HG02571 (cell line): Measurements from ENCODE around the gene RPL35.
A peak's percentile ranks its signal among the peaks of the same experiment; 100 is the strongest.
"Not testable (repeated sequence)": the region's sequence is repeated elsewhere in the genome, so short reads cannot be mapped to it uniquely, and the experiment has no call there.

Source experiments
- ATAC-seq: cut with Tn5 transposase; IDR thresholded peaks from one replicate; pipeline ENCODE4 v1.9.1; 2021; ENCODE audit warnings: mild to moderate bottlenecking, moderate library complexity; ENCODE audit not compliant: unreplicated experiment

The RPL35 gene

DNA sequence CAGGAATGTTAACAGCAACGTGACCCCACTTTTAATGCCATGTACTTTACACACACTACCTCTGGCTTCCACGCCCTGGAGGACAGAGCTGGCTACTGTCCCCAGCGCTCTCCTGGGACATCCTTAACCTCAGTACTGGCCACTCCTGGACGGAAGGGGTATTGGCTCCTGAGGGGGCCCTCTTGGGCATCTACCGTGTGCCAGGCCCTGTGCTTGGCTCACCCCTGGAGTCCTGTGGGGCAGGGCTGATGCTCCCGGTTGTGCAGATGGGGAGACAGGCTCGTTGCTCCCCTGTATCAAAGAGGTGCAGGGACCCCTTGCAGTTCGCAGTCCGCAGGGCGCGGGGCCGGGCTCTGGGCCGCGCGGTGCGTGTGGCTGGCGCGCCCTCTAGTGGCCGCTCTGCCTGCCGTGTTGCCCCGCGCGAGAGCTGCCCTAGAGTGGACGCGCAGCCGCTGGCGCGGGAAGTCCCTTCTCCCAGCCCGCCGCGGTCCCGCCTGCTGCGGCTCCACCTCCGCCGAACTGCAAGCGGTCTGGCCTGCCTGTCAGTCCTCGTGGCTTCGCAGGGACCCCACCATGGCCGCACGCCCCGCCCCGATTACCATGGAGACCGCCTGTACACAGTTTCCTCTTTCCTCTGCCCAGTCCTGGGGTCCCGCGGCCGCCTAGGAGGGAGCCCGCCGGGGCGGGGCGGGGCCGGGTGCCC lies 8.8 kb downstream of the RPL35 start, which contains the start of gene WDR38:
TSS of gene WDR38 (plus strand) at position 632 of the 703 bp plus-strand sequence. CDS start 72 bp downstream, outside the sequence.
- ATAC-seq, result peak; percentile 65

DNA sequence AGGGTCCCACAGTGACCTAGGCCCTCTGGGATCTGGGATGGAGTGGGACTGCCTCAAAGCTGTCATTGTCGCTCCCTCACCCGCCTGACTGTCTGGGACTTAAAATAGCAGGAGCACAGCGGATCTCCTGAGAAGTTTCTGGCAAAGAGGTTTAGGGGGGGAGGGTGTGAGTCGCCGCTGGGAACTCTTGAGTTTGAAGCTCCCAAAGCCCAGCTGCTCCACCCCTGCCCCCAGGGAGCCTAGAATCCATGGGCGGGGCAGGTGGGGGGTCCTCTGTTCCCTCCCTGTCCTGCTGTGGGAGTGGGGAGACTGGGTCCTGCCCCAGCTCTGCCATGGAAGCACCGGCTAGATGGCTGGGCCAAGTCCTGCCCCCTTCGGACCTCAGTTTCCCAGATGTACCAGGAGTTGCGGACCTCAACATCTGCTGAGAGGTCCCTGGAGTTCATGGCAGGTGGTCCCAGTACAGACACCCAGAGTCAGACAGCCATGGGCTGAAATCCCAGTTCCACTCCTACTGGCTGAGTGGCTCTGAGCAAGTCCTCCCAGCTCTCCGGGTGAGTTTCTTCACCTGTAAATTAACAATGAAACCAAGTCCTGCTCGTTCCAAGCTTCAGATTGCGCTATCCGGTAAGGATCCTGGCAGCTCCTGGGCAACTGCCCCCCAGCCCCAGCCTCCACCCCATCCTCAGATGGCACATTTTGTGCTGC lies 9.5 kb downstream of the RPL35 start:
- ATAC-seq, result no peak

DNA sequence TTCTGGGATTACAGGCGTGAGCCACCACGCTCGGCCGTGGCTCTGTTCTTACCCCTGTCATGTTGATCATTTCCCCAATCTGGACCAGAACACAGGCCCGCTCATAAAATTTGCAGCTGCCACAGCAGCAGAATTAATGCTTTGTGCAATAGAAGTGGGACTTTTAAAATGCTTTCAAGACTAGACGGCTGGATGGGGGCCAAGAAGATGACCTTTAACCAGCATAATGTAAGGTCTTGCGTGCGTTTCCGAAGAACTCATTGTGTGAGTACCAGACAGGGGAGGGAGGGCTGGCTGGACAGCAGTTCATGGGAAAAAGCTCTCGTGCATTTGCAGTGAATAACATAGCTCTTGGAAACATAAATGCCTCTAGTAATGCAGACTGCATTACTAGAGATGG lies 12.0 kb downstream of the RPL35 start:
- ATAC-seq, result no peak

DNA sequence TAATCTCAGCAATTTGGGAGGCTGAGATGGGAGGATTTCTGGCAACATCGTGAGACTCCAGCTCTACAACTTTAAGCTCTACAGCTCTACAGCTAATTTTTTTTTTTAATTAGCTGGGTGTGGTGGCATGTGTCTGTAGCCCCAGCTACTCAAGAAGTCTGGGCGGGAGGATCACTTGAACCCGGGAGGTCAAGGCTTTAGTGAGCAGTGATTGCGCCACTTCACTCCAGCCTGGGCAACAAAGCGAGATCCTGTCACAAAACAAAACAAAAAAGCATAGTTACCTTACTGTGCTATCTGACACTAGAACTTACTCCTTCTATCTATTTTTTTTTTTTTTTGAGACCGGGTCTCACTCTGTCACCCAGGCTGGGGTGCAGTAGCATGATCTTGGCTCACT lies 14.8 kb downstream of the RPL35 start:
- no peak for ATAC-seq

DNA sequence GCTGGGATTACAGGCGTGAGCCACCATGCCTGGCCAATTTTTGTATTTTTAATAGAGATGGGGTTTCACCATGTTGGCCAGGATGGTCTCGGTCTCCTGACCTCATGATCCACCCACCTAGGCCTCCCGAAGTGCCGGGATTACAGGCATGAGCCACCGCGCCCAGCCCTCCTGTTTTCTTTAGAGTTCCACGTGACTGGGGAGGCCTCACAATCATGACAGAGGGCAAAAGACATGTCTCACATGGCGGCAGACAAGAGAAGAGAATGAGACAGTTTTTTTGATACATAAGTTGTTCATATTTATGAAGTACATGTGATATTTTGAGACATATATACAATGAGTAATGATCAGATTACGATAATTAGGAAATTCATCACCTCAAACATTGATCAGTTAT lies 15.3 kb downstream of the RPL35 start:
- ATAC-seq, result not testable (repeated sequence)

DNA sequence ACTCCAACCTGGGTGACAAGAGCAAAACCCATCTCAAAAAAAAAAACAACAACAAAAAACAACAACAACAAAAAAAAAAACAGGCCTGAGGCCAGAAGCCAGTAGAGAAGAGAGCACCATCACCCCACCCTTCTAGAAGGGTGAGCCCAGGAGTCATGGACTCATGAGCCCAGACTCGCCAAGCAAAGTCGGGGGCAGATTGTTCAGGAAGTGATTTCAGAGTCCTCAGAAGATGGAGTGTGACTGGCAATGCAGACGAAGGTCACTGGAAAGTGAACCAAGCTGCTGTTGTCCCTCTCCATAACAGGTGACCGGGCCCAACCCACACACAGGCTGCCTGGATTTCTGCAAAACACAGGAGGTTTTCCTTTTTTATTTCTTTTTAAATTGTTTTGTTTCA lies 17.5 kb downstream of the RPL35 start:
- no peak for ATAC-seq

DNA sequence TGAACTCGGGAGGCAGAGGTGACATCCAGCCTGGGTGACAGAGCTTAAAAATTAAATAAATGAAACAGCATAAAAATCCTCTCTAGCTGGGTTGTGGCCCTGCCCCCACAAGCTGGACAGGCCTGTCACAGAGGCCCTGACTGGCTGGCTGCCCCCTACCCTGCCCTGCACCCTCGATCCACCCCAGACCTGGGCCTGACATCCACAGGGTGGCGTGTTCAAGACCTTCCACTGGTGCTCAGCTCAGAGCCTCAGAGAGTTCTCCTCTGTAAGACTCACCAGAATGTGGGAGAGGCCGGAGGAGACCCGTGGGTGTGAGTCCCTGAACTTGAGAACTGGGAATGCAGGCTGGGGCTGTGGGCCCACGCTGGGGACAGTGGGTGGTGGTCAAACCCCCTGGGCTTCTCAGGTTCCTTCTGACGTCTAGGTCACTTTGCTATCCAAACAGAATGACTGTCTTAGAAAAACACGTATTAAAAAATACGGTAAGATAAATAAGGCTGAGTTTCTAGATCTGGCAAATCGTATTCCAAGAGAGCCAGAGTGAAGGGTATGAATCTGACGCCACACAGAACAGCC lies 18.2 kb downstream of the RPL35 start:
- no peak for ATAC-seq

DNA sequence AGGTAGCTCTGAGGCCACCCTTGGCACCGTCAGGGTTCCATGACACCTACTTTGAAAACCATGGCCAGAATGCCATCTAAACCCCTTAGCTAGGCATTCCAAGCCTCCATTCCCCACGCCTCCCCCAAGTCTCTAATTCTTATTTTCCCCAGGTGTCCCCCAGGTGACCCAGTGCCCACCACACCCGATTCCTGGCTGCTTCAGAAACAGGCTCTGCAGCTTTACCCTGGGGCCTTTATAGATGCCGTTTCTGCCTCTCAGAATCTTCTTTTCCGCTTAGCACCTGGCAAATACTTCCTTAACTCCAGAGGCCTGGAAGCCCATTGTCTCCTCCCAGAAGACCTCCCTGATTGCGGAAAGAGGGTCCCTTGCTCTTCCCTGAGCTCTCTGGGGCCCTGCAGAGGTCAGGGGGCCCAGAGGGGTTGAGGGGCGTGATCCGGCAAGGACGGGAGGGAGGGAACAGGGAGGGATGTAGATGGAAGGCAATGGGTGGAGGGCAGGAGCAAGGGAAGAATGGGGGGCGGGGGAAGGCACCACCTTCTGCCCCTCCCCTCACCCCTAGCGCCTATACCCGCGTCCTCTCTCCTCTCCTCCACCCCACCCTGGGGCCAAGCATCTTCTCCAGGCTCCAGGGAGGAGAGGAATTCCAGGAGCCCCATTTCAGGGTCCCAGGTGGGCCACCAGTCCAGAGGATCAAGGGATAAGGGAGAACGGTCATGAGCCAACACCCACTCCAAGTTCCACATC lies 20.5 kb downstream of the RPL35 start:
- no peak for ATAC-seq

DNA sequence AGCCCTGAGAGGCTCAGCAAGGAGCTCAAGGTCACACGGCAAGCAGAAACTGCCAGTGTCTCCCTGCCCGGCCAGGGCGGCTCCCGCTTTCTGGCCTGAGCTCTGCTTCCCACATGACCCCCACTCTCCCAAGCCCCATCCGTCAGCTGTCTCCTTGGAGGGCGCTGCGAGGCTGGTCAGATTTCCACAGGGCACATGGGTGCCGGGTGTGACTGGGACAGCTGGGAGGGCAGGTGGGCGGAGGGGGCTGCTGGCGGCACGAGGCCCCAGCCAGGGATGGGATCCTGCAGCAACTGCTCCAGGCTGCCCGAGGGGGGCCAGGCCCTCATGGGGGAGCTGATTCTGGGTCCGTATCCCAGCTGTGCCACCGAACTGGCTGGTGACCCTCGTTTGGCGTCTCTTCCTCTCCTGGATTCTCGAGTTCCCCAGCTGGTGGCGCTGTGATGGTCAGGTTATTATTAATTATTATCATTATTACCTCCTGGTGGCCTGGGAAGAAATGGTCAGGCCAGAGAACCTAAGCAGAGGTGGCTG lies 21.4 kb downstream of the RPL35 start:
- no peak for ATAC-seq

DNA sequence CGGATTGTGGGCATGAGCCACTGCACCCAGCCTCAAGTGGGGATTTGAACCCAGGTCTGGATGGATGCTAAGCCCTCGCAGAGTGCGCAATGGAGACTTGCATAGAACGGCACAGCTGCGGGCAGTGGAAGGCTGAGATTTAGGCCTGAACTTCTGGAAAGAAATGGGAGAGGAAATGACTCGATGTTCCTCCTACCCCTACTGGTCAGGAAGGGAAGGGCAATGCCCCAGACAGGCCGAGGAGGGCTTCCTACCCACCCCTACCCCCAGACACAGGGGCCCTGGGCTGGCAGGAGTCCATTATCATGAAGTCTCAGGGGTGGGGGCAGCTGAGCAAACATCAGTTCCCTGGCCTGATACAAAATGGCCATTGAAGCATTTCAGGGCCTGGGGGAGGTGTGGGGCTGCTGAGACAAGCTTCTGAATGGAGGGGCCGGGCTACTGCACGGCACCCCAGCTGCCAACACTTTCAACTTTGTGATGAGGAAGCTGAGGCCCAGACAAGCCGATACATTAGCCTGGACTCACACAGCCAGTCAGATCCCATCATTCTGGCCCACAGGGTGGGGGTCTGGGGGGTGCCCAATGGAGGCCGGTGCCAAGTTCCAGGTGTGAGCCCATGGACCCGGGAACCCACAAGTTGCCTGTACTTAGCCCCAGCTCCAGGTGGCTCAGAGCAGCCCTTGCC lies 22.0 kb downstream of the RPL35 start:
- ATAC-seq, result no peak

DNA sequence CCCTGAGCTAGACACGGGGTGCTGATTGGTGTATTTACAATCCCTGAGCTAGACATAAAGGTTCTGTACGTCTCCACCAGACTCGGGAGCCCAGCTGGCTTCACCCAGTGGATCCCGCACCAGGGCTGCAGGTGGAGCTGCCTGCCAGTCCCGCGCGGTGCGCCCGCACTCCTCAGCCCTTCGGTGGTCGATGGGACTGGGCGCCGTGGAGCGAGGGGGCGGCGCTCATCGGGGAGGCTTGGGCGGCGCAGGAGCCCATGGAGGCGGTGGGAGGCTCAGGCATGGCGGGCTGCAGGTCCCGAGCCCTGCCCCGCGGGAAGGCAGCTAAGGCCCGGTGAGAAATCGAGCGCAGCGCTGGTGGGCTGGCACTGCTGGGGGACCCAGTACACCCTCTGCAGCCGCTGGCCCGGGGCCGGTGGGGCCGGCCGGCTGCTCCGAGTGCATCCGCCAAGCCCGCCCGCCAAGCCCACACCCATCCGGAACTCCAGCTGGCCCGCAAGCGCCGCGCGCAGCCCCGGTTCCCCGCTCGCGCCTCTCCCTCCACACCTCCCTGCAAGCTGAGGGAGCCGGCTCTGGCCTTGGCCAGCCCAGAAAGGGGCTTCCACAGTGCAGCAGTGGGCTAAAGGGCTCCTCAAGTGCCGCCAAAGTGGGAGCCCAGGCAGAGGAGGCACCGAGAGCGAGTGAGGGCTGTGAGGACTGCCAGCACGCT lies 23.0 kb downstream of the RPL35 start:
- ATAC-seq, result not testable (repeated sequence)

DNA sequence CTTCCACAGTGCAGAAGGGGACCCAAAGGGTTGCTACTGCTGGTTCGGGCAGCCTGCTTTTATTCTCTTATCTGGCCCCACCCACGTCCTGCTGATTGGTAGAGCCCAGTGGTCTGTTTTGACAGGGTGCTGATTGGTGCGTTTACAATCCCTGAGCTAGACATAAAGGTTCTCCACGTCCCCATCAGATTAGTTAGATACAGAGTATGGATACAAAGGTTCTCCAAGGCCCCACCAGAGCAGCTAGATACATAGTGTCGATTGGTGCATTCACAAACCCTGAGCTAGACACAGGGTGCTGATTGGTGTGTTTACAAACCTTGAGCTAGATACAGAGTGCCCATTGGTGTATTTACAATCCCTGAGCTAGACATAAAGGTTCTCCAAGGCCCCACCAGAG lies 23.6 kb downstream of the RPL35 start:
- not testable (repeated sequence) for ATAC-seq

DNA sequence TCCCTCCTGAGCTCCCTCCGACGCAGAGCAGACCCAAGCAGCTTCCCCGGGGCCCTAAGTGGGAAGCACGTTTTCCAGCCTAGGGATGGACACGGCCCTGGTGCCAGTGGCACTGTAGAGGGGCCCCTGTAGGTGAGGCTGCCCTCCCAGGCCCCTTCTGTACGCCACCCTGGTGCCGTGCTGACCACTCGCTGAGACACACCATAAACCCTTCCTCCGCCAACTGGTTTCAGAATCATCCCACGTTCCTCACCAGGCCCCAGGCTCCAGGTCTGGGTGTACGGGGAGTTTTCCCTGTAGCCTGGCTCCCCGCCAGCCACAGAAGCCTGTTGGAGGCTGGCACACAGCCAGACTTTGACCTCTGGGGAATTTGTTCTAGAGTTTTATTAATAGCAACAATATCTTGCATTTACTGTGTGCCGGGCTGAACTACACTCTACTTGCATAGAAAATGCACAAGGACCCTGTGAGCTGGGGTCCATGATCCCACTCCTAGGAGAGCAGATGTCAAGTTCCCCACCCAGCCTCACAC lies 26.7 kb downstream of the RPL35 start:
- ATAC-seq, result no peak

DNA sequence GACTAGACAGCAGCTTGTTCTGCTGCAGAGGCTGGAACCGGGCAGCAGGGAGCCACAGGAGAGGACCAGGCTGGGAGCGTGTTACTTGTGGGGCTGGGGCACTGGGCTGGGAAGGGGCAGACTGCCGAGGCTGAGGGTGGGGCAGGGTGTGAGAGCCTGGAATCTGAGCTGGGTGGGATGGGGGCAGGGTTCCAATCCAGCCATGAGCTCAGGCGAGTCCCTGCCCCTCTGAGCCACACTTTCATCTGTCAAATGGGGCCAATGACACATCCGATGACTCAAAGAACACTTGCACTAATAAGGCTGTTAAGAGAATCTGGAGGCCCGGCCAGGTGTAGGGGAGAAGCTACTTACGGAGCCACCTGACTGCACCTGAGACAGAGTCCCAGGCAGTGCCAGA lies 27.2 kb downstream of the RPL35 start:
- ATAC-seq, result no peak

DNA sequence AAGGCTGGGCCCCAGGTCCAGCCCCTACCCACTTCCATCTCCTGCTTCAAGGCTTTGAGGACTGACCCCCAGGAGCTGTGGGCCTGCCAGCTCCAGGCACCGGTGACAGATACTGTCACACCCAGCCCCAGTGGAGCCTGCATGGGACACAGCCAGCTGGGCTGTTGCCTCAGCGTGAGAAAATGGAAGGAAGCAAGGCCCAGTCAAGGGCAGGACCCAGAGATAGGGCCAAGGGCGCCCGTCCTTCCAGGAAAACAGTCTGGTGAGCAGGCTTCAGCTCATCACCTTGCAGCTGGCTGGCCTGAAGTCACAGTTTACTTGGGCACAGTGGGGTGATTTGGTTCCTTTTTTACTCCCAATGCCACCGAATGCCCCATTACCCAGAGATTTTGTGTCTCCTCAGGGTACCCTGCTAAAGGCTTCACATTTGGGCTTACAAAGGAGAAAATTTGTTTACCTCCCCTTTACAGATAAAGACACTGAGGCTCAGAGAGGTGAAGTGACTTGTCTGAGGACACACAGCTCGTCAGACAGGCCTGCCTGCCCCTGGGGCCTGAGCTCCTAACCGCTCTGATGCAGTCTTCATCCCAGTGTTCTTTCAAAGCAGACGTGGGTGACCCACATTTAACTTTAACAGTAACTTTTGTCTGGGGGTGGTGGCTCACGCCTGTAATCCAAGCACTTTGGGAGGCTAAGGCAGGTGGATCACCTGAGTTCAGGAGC lies 30.0 kb downstream of the RPL35 start:
- ATAC-seq, result no peak

DNA sequence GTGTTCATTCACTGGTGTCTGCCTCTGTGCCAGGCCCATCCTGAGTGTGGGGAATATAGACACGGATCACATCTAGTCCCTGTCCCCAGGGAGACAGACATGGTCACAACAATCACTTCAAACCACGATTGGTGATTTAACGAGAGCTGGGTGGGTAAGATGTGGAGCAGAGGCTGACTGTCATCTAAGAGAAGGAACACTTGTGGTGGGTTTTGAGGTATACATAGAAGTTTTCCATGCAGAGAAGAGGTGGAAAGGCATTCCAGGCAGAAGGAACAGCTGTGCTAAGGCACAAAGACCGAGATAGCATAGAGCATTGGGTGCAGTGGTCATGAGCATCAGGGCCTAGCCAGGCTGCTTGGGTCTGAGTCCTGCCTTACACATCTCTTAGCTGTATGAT lies 31.2 kb downstream of the RPL35 start:
- no peak for ATAC-seq

DNA sequence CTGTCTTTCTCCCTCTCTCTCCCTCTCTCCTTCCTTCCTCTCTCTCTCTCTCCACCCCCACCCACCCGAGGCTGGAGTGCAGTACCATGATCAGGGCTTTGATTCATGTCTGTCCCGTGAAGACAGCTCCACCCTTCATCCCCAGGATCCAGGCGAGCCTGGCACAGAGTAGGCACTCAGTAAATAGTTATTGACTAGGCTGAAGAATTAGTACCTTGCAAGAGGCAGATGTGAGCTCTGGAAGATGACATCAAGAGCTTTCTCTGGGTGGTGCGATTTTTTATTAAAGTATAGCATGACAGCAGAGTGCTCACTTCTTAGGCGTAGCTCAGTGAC lies 32.5 kb downstream of the RPL35 start:
- ATAC-seq, result no peak

DNA sequence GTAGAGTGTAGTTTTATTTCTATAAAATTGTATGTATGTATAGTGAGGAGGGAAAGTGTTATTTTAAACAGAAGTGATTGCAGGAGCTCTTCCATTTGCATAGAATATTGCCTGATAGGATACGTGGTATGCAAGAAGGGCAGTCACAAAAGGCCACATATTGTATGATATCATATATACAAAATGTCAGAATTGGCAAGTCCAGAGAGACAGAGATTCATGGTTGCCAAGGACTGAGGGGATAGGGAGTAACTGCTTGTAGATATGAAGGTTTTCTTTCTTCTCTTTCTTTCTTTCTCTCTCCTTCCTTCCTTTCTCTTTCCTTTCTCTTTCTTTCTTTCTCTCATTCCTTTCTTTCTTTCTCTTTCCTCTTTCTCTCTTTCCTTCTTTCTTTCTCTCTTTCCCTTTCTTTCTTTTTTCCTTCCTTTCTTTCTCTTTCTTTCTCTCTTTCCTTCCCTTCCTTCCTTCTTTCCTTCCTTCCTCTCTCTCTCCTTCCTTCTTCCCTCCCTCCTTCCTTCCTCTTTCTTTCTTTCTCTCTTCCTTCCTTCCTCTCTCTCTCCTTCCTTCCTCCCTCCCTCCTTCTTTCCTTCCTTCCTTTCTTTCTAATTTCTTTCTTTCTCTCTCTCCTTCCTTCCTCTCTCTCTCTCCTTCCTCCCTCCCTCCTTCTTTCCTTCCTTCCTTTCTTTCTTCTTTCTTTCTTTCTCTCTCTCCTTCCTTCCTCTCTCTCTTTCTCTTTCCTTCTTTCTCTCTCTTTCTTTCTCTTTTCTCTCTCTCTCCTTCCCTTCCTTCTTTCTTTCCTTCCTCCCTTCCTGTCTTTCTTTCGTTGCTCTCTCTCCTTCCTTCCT lies 33.0 kb downstream of the RPL35 start:
- no peak for ATAC-seq
